ENCODE results near the gene SPATA2L.

DNA sequence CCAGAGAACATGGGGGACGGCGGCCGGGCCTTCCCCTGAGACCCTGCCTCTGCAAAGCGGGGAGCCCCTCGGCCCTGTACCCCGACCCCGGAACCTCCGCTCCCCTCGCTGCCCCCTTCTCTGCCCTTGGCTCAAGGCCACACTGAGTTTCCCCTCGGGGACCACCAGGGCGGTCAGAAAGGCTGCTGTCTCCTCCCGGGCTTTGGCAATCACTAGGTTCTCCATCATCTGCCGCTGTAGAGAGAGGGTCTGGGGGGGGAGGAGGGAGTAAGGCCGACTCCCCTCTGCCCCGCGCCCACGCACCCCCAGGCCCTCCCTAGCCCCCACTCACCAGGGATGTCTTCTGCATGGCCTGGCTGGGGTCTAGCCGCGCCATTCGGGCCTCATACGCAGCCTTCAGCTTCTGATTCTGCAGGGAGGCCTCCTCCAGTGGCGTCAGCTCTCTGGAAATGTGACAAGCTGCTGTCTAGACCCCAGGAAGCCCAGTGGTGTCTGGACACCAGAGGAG is 10.8 kb upstream of the SPATA2L start:
- TF ChIP-seq CTCF (conservative IDR thresholded peaks at IDR 0.05; ENCODE audit: low read depth, low read length) (no peak), EZH2phosphoT487 (IDR thresholded peaks at IDR 0.05; ENCODE audit: borderline replicate concordance, low read length) (no peak)
